GM19239 (cell line): ENCODE measurements around the gene VSIG8.

Experiments
- DNase-seq: peaks from one replicate; pipeline ENCODE4 v3.0.0; 2011; ENCODE audit warnings: low spot score; ENCODE audit not compliant: insufficient read length
- FAIRE-seq: peaks from 2 replicates; lab custom pipeline; 2011; peaks lifted over from hg19 to GRCh38; lab: Jason Lieb, UNC

The VSIG8 gene

DNA sequence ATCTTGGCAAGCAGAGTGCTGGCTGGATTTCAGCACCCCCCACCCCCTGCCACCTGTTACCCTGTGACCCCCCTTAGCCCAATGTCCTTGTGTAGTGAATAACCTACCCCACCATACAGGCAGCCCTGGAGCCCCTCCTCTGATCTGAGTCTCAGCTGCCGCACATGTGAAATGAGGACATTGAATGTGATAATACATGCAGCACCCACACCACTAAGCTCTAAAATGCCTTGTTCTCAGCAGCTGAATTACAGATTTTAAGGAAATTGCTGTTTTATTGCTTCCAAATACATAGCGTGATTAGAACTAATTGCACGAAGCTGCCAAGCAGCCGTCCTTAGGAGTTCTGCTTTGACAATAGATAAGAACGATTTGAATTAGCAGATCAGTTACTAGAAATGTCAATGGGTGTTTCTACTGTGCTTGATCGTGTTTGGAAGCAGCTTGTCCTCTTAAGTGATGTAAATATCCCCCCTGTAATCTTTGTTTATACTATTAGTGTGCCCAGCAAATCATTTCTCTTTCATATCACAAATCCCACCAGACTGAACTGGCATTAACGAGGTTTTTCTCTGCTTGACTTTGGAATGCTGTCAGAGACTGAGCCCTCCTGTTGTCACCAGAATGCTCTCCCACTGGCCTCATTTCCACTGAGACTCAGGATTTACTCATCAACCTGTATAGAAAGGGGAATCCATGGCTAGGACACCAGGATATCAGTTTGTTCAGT lies 30.9 kb downstream of the VSIG8 start:
- DNase-seq = no peak
- FAIRE-seq = no peak

DNA sequence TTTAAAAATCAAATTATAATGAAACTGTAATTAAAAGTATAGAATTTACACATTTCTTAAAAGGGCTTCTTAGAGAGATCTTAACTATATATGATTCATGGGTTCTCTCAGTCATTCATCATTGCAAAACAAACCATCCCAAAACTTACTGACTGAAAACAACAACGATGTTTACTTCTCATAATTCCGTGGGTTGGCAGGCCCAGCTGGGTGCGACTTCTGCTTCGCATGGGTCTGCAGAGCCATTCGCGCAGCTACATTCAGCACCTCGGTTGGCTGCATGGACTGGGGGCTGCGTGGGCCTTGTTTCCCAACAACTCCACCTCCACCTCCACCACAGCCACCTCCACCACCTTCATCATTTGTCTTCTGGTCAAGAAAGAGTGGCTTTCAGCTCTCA lies 31.7 kb downstream of the VSIG8 start:
- DNase-seq (no peak), FAIRE-seq (no peak)

DNA sequence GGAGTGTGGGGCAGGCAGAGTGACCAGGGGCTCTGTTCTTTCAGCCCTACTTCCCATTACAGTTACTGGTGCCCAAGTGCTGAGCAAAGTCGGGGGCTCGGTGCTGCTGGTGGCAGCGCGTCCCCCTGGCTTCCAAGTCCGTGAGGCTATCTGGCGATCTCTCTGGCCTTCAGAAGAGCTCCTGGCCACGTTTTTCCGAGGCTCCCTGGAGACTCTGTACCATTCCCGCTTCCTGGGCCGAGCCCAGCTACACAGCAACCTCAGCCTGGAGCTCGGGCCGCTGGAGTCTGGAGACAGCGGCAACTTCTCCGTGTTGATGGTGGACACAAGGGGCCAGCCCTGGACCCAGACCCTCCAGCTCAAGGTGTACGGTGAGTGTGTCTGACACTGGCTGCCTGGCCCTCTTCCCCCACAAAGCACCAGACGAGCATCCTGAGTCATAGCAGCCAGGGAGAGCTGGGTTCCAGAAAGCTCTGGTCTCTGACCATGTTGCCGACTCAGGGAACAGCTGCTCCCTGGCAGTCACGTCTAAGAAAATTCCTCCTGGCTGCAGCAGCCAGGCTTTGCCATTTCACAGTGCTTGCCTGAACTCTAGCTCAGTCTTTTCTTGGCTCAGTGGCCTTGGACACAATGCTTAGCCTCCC lies 32.5 kb downstream of the VSIG8 start:
- no peak for DNase-seq
- no peak for FAIRE-seq

DNA sequence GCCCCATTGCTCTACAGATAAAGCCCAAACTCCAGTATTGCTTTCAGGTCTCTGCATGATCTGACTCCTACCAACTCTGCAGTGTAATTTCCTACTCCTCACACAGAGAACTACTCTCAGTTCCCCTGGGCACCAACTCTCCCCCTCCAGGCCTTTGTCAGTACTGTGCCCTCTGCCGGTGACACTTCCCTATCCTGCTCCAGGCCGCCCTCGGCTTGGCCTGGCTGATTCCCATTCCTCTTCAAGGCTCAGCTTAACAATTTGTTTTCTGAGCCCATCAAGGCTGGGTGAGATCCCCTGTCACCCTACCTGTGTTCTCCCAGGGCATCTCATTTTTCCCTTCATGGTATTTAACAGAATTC lies 33.2 kb downstream of the VSIG8 start:
- FAIRE-seq = peak; percentile 72

DNA sequence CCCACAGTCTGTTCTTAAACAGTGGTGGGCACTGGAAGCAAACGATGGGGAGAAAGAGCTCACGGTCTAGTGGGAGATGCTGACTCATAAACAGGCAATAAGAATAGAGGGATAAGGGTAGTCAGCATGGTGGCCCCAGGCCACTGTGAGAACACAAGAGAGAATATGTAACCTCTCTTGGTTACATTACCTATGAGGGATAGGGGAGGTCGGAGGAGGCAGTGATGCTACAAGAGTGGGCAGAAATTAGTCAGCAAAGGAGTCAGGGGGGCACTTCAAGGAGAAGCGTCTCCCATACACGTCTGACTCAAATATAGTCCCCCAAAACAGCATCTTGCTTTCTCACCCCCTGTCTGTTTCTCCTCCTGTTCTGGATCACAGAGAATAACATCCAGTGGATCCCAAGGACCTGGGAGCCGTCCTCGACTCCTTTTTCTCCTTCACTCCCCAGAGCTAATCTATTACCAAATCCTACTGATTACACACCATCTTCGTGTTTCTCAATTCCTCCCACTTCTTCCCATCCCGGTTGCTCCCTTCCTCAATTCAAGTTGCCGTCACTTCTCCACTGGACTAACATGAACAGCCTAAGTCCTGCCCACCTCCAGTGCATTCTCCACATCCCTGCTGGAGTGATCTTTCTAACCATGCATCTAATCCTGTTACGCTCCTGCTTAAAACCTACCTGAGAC lies 33.7 kb downstream of the VSIG8 start:
- no peak for DNase-seq
- peak; percentile 21 for FAIRE-seq

More for the DNA sequence above, 33.2 kb downstream of the VSIG8 start:
- peak; percentile 54 for DNase-seq

DNA sequence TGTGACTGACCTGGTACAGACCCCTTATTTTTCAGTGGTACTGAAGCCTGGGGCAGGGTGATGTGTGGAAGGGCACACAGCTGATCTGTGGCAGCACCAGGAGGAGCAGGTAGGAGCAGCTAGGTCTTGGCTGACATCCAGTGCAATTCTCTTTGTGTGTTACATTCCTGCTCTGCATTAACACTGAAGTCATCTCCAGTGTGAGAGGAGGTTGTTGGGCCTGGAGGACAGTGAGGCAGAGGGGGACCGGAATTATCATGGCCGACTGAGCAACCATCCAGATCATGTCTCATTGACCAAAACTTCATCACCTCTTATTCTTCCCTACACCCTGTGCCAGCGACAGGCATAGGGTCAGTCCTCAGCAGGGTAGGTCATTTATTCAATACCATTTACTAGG lies 34.3 kb downstream of the VSIG8 start:
- DNase-seq = no peak
- peak; percentile 14 for FAIRE-seq

- DNase-seq (no peak), FAIRE-seq (no peak)
These were observed 34.9 kb downstream of the VSIG8 start for GRCh38 chr1:159827549-159827948.

GRCh38 chr1:159827102-159827490 lies 35.4 kb downstream of the VSIG8 start:
- no peak for FAIRE-seq

GRCh38 chr1:159826441-159827101 lies 35.9 kb downstream of the VSIG8 start, which contains the start of gene SLAMF8:
SLAMF8 (plus strand) TSS chr1:159826873; CDS start chr1:159826899, 26 bp downstream.
- DNase-seq (no peak), FAIRE-seq (peak; percentile 40)

More at GRCh38 chr1:159827102-159827490, 35.4 kb downstream of the VSIG8 start:
- no peak for DNase-seq

GRCh38 chr1:159825564-159825963 lies 36.9 kb downstream of the VSIG8 start:
- FAIRE-seq = no peak
- no peak for DNase-seq

DNA sequence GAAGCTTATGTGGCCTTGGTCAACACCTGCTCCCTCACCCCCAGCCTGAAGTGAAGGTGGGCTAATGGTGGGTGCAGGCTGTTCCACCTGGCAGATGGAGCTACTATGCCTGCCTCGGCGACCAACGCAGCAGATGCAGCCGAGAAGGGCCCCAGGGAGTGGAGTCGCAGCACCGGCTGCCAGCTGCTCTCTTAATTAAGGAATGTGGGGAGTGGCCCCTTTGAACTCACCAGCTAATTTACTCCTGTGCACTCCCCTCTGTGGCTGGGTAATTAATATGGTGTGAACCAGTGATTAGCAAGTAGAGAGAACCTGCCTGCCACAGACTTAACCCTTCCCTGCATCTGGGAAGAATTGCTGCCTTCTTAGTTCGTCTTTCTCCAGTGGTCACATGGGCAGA lies 39.1 kb downstream of the VSIG8 start:
- DNase-seq (no peak), FAIRE-seq (no peak)

DNA sequence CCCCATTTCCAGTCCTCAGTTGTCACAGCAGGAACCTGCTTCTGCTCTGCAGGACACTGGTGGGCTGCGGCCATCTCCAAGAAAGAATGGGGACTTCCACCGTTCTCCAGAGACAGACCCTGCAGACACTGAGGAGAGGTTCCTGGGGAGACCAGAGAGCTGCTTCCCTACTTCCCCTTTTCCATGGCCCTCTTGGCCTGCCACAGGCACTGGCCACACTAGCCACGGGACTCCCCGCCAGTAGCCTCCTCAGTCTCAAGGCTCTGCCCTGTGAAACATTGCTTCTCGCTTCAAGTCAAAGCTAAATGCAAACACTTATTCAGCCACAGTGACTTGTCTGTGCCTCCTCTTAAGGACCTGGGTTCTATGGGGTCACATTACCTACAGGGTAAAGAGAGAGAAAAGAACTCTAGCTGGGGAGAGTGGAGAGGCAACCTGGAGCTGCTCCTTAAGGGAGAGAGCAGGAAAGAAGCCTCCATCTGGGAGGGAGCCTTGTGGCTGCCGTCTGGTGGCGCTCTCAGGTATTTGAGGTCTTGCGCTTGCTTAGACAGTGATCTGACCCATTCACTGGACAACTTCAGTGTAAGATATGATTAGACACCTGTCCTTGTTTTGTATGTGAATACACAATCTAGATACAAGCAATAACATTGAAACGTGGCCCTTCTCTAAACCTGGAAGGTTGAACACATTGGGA lies 41.1 kb downstream of the VSIG8 start:
- FAIRE-seq (peak; percentile 47), DNase-seq (no peak)

- DNase-seq (no peak), FAIRE-seq (no peak)
These were observed 45.0 kb downstream of the VSIG8 start for GRCh38 chr1:159817276-159818041.

GRCh38 chr1:159815926-159816325 lies 46.5 kb downstream of the VSIG8 start:
- FAIRE-seq (no peak), DNase-seq (no peak)

GRCh38 chr1:159804924-159805323 lies 57.5 kb downstream of the VSIG8 start:
- no peak for FAIRE-seq

More at GRCh38 chr1:159804924-159805323, 57.5 kb downstream of the VSIG8 start:
- DNase-seq = no peak
